GM23248 (cell line): ENCODE measurements around the gene PFDN1.

ENCODE experiments used
- EZH2 ChIP-seq: fragments of 200-600 bp; sonication (generic); IDR thresholded peaks from 2 replicates; pipeline ENCODE4 v1.6.1; 2018; ENCODE audit warnings: antibody characterized with exemption, mild to moderate bottlenecking; ENCODE audit not compliant: insufficient read depth, poor library complexity, severe bottlenecking
- EZH2phosphoT487 ChIP-seq: fragments of 200-600 bp; sonication (generic); IDR thresholded peaks from 2 replicates; pipeline ENCODE4 v1.6.1; 2018; ENCODE audit warnings: antibody characterized with exemption, moderate library complexity, mild to moderate bottlenecking, low read depth; ENCODE audit not compliant: insufficient read depth

- TF ChIP-seq EZH2: no peak
- TF ChIP-seq EZH2phosphoT487: no peak
Measured at GRCh38 chr5:140337880-140338279, 35.0 kb upstream of the PFDN1 start.
